Pancreas (tissue), 10 donors: Measurements from ENCODE around the gene AGBL4. TPM values are rescaled to one million over a fixed set of nuclear protein-coding genes. Genes with fewer than 3 reads are reported as not detected.

Experiments used
- ATAC-seq, 4 donors: fragments of 200-7000 bp; cut with Tn5 transposase; one replicate each; pipeline versions ENCODE4 v1.8.0 to v1.9.1; 2020; ENCODE audit warnings: mild to moderate bottlenecking in 4 of 4, moderate library complexity in 4 of 4
- DNase-seq, 6 donors: peaks; one replicate each; pipeline ENCODE4 v3.0.0-alpha.2; 2020
- FAIRE-seq: peaks from 2 replicates; lab custom pipeline; 2012; peaks lifted over from hg19 to GRCh38; lab: Jason Lieb, UNC
- H3K27ac ChIP-seq, 4 donors: fragments of 200-600 bp; sonication (generic); 1 replicate in 3 of 4; 2 replicates in 1 of 4; pipeline versions ENCODE4 v1.5.0 to v1.8.0; 2020
- H3K27me3 ChIP-seq, 4 donors: fragments of 200-600 bp; one replicate each; pipeline ENCODE4 v1.8.0; 2021
- H3K36me3 ChIP-seq, 3 donors: fragments of 200-600 bp; sonication (generic) in 1 of 3; one replicate each; pipeline versions ENCODE4 v1.5.0 to v1.8.0; 2020 to 2021
- H3K4me1 ChIP-seq, 3 donors: fragments of 200-600 bp; one replicate each; pipeline ENCODE4 v1.8.0; 2021
- H3K4me3 ChIP-seq, 4 donors: fragments of 200-600 bp; sonication (generic) in 2 of 4; one replicate each; pipeline versions ENCODE4 v1.5.0 to v1.8.0; 2020 to 2021
- H3K9me3 ChIP-seq, 4 donors: fragments of 200-600 bp; one replicate each; pipeline ENCODE4 v1.8.0; 2021
- WGBS, 2 donors: extraction: QIAGEN DNeasy Blood & Tissue Kit; methylation state at CpG; one replicate each; pipeline ENCODE4 v1.1.7; 2013; 5-methylcytosine and 5-hydroxymethylcytosine counted together
- intact Hi-C, 3 donors: fragments of 100-400 bp; cut with DNase I; formaldehyde crosslinking; loops; one replicate each; pipeline versions ENCODE4 v1.11.1 to v1.14.2; 2022
- polyA plus RNA-seq, 2 donors: library from polyadenylated mRNA; stranded (reverse); fragments of 200-250 nt; gene quantifications; one replicate each; pipeline ENCODE4 v1.2.3, GENCODE V29; 2013
- total RNA-seq, 6 donors: library from RNA; stranded (reverse); fragmentation: NEBNext Ultra II Directional in 4 of 6; extraction: Animal tissue kit (Norgen Biotek cat#: 25700) in 4 of 6; gene quantifications; one replicate each; pipeline versions ENCODE4 v1.2.1 to v1.2.4, GENCODE V29; 2021 to 2023
- TF ChIP-seq, protein P1 (sequence below), 4 donors: fragments of 200-600 bp; sonication (generic) in 3 of 4; IDR thresholded peaks; one replicate each; pipeline versions ENCODE4 v1.5.0 to v1.8.0; 2021; ENCODE audit warnings: antibody characterized with exemption in 4 of 4
- donor health status: healthy with polysubstance abuse.
- donor health status: DM: no; HTN: no; CAD: no; lungs with moderate emphysema.
- donor health status: DM: no; HTN: no; CAD: no.
- donor health status: control.
- donor health status: control.
- donor health status: Bipolar disorder and iron deficiency.
- donor health status: DM: yes; HTN: yes; CAD: no.
- donor health status: DM: no; HTN: no; CAD: no.
- donor health status: DM: no; HTN: no; CAD: no.
- donor health status: DM: yes; HTN: yes; CAD: no.

The AGBL4 gene
- total and polyA plus RNA-seq, 8 donors: 0.15 to 1.2 (median 0.59) TPM

DNA sequence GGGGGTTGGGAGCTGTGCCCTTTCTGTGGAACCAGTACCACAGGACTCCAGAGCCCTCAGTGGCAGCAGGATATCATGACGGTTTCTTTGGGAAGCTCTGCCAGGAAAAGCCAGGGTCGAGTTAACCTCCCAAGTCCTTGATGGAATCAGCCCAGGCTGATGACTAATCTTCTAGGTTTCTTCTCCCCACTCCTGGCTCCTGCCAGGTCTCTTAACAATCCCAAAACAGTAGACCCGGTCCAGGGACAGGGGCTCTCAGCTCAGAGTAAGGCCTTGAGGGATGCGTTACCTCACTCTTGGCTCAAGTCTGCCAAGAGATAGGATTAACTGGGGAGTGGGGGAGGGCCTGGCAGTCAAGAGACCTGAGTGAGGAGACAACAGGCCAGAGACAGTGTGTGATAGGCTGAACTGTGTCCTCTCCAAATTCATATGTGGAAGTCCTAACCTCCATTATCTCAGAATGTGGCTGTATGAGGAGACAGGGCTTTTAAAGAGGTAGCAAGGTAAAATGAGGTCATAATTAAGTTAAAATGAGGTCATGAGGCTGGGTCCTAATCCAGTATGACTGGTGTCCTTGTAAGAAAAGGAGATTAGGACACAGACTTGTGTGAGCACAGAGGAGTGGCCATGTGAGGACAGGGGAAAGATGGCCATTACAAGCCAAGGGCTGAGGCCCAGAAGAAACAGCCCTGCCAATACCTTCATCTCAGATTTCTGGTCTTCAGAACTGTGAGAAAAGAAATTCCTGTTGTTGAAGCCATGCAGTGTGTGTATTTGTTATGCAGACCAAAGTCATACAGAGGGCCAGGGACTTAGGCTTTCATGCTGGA is 1342.1 kb downstream of the AGBL4 start:
- Histone ChIP-seq H3K4me1 (peaks cover 0 to 4% (median 0%) of the 10 kb centered on the region in 3 donors), H3K27ac (no peak overlapping the region), H3K4me3 (no peak overlapping the region), H3K36me3 (no peaks in the 10 kb centered on the region), H3K27me3 (no peaks in the 10 kb centered on the region), H3K9me3 (no peaks in the 10 kb centered on the region)
- ATAC-seq (no peak), FAIRE-seq (no peak), DNase-seq (no peak)
- TF ChIP-seq, protein P1, sequence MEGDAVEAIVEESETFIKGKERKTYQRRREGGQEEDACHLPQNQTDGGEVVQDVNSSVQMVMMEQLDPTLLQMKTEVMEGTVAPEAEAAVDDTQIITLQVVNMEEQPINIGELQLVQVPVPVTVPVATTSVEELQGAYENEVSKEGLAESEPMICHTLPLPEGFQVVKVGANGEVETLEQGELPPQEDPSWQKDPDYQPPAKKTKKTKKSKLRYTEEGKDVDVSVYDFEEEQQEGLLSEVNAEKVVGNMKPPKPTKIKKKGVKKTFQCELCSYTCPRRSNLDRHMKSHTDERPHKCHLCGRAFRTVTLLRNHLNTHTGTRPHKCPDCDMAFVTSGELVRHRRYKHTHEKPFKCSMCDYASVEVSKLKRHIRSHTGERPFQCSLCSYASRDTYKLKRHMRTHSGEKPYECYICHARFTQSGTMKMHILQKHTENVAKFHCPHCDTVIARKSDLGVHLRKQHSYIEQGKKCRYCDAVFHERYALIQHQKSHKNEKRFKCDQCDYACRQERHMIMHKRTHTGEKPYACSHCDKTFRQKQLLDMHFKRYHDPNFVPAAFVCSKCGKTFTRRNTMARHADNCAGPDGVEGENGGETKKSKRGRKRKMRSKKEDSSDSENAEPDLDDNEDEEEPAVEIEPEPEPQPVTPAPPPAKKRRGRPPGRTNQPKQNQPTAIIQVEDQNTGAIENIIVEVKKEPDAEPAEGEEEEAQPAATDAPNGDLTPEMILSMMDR (IDR thresholded peaks at IDR 0.05): no peak
- 60 to 69% methylated on average over 4 of the region's 4 CpGs for WGBS, 2 donors
- intact Hi-C loops: no loop called here

DNA sequence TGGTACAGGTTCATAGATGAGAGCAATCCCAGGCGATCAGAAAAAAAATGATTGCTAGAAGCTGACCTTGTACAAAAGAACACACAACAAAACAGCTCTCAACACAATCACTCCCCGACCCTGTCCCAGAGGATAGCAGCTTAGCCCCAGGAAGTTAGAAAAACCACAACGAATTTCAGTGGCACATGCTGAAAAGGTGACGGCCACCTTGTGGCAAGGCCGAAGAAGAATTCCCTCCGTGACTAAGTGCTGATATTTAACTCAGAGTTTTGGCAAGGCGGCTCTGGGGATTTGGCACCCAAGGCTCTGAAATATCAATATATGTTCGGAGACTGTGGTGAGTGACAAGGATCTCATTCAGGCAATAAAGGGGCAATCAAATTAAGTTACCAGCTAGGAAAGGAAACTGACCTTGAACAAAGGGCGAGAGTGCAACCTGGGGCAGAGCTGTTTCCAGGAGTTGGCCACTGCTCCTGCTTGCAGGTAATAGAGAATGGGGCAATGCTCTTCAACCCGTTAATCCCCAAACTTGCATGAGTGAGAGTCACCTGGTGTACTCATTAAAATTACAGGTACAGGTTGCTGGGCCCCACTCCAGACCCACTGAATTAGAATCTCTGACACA is 1343.2 kb downstream of the AGBL4 start:
- intact Hi-C loops: no loop called here
- Histone ChIP-seq H3K4me3 (no peak overlapping the region), H3K4me1 (peaks cover 0 to 4% (median 0%) of the 10 kb centered on the region in 3 donors), H3K27ac (peak overlapping the region in 1 of 4 donors; percentile 37), H3K27me3 (no peaks in the 10 kb centered on the region), H3K9me3 (no peaks in the 10 kb centered on the region), H3K36me3 (no peaks in the 10 kb centered on the region)
- no peak for FAIRE-seq
- ATAC-seq: peak in 3 of 4 donors; percentile 33 to 44 (median 40)
- TF ChIP-seq, protein P1 (IDR thresholded peaks at IDR 0.05): no peak
- DNase-seq: peak in 1 of 6 donors; percentile 20
- 20 to 24% methylated on average over 10 of the region's 10 CpGs for WGBS, 2 donors

DNA sequence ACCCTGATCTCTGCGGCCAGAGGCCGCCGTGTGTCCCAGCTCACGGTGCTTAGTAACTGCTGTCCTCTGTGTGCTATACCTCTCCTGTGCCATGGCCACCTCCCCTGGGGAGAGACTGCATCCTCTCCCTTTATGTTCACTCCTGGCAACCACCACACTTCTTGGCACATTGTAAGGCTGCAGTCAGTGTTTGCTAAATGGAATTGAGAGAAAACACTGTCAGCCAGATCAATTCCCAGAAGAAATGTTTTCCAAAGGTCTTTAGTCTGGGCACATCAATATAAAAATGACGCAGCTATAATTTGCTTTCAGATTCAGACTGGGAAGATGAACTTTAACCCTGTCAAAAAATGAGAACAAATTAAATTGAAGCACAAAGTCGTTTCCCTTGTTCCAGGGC is 1343.9 kb downstream of the AGBL4 start:
- FAIRE-seq: no peak
- H3K9me3 ChIP-seq: no peaks in the 10 kb centered on the region
- H3K36me3 ChIP-seq: no peaks in the 10 kb centered on the region
- H3K4me3 ChIP-seq: no peak overlapping the region
- TF ChIP-seq, protein P1 (IDR thresholded peaks at IDR 0.05): no peak
- peak in 2 of 4 donors; percentile 4 to 7 for ATAC-seq
- DNase-seq: no peak
- peak overlapping the region in 2 of 4 donors; percentile 24 to 33 for H3K27ac ChIP-seq
- 51 to 54% methylated on average over 6 of the region's 6 CpGs for WGBS, 2 donors
- intact Hi-C loops: loop anchor here in 1 of 3 donors (5.0 kb wide), 1 partner anchor 137 kb away; no protein-coding TSS in a partner anchor
- no peaks in the 10 kb centered on the region for H3K27me3 ChIP-seq
- H3K4me1 ChIP-seq: peaks cover 0 to 4% (median 0%) of the 10 kb centered on the region in 3 donors

DNA sequence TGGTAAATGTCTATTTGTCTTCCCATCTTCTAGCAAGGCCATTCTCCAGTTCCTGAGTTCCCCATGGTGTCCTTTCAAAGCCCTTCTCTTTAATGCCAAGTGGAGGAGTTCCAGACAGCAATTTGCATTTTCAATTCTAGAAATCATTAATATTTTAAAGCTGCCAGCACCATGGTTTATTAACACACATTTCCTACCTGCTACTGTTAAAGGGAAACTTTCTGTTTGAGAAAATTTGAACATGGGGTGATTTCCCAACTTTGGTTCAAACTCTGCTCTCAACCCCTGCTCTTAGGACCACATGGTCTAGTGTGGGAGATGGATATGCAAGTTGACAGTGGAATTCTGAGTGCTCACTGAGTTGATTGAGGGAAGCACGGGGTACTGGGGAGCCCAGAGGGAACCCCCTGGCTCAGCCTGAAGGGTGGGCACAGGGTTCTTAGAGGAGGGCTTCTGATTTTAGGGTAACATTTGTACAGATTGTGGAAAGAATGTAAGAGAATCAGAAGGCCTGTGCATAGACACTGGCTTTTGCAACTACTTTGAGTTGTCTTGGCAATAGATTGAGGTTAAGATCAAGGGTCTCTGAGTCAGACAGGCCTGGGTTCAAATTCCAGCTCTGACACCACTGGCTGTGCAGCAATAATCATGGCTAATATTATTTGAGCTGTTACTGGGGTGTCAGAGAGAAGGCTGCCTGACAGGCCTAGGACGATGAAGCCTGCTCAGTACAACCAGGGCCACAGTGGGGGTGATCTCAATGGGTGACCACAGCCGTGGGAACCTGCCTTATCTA is 1344.8 kb downstream of the AGBL4 start:
- DNase-seq: no peak
- intact Hi-C loops: loop anchor here in 1 of 3 donors (5.0 kb wide), 1 partner anchor 138 kb away; no protein-coding TSS in a partner anchor
- Histone ChIP-seq H3K4me1 (peaks cover 0 to 4% (median 0%) of the 10 kb centered on the region in 3 donors), H3K36me3 (no peaks in the 10 kb centered on the region), H3K27me3 (no peaks in the 10 kb centered on the region), H3K4me3 (no peak overlapping the region), H3K9me3 (no peaks in the 10 kb centered on the region), H3K27ac (peak overlapping the region in 2 of 4 donors; percentile 24 to 33)
- WGBS, 2 donors: 58 to 77% methylated on average over 3 of the region's 3 CpGs
- no peak for FAIRE-seq
- TF ChIP-seq, protein P1 (IDR thresholded peaks at IDR 0.05): no peak
- ATAC-seq: peak in 1 of 4 donors; percentile 30
